Mammary epithelial cell (primary cell): ENCODE data around the gene VAT1L.

ENCODE experiments used
- CTCF ChIP-seq, 2 donors: IDR thresholded peaks in 1 of 2; conservative IDR thresholded peaks in 1 of 2; 2 replicates each; pipeline ENCODE4 v1.5.1; 2011 to 2012; ENCODE audit warnings: inconsistent platforms in 2 of 2, low read length in 2 of 2, mild to moderate bottlenecking in 2 of 2, control low read depth in 1 of 2, low read depth in 1 of 2; ENCODE audit not compliant: insufficient read depth in 1 of 2; ENCODE audit errors: extremely low read depth in 1 of 2
- EZH2 ChIP-seq: IDR thresholded peaks from 2 replicates; pipeline ENCODE4 v1.6.1; 2012; ENCODE audit warnings: low read length, inconsistent platforms, borderline replicate concordance

- TF ChIP-seq CTCF (conservative IDR thresholded peaks at IDR 0.05 in 1 of 2, IDR thresholded peaks at IDR 0.05 in 1 of 2; ENCODE audit: extremely low read depth in 1 of 2, insufficient read depth in 1 of 2, low read depth in 1 of 2, low read length in 2 of 2) (peak; percentile 24 to 34), EZH2 (no peak)
These were observed 3.7 kb upstream of the VAT1L start for GRCh38 chr16:77784441-77785372.
